Measurements from ENCODE around the gene PTPN18.

PTPN18 gene

GRCh38 chr2:130347220-130347925 lies 8.5 kb upstream of the PTPN18 start:
- Histone ChIP-seq H2AFZ (no peak overlapping the region), H3K27me3 (ENCODE audit: control insufficient read depth, insufficient read depth, low read length) (no peaks in the 10 kb centered on the region), H3K27ac (no peak overlapping the region), H3K36me3 (ENCODE audit: control insufficient read depth, insufficient read depth, low read length) (no peaks in the 10 kb centered on the region), H3K9ac (no peak overlapping the region), H3K4me1 (peaks cover 6% of the 10 kb centered on the region), H3K9me3 (ENCODE audit: control insufficient read depth, low read length) (no peaks in the 10 kb centered on the region), H3K4me2 (ENCODE audit: low read length) (no peak overlapping the region), H3K79me2 (peaks cover 8% of the 10 kb centered on the region), H3K4me3 (ENCODE audit: low read depth, low read length) (no peak overlapping the region)
- no peak for TF ChIP-seq CTCF (IDR thresholded peaks at IDR 0.05)

DNA sequence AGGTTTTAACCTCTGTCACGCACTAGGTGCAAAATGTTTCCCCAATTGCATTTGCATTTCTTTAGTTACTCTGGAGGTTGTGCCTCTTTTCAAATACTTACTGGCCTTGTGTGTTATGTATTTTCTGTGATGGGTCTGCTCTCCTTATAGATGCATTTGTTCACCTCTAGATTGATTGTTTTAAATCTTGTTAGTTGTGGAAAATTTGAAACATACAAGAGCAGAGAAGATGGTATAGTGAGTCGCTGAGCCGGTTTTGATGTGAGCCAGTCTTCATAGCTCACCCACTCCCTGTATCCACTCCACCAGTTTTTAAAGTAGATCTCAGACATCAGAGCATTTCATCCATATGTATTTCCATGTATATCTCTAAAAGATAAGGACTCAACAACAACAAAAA lies 6.7 kb upstream of the PTPN18 start:
- no peak for TF ChIP-seq CTCF (IDR thresholded peaks at IDR 0.05)
- Histone ChIP-seq H3K79me2 (peaks cover 2% of the 10 kb centered on the region), H3K9me3 (ENCODE audit: control insufficient read depth, low read length) (no peaks in the 10 kb centered on the region), H3K4me1 (no peaks in the 10 kb centered on the region), H3K36me3 (ENCODE audit: control insufficient read depth, insufficient read depth, low read length) (no peaks in the 10 kb centered on the region), H3K9ac (no peak overlapping the region), H3K4me2 (ENCODE audit: low read length) (no peak overlapping the region), H3K27ac (no peak overlapping the region), H3K4me3 (ENCODE audit: low read depth, low read length) (no peak overlapping the region), H2AFZ (no peak overlapping the region), H3K27me3 (ENCODE audit: control insufficient read depth, insufficient read depth, low read length) (no peaks in the 10 kb centered on the region)

DNA sequence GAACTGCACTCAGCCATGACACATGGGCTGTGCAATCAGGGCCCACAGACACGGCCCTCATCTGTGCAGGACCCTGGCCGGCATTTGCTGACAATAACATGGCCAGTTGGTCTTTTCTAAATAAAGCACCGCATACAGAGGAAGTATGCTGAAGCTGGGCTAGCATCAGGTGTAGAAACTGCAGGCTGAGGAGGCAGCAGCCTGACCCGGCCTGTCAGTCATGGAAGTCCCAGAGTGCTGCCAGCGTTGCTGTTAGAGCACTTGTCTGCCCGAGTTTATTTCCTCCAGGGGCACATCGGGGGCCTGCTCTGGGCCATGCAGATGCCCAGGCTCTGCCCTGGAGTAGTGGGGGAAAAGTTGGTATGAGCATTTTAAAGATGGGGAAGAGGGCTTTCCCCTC lies 4.1 kb upstream of the PTPN18 start:
- no peaks in the 10 kb centered on the region for H3K79me2 ChIP-seq
- H3K4me2 ChIP-seq (ENCODE audit: low read length) = no peak overlapping the region
- peaks cover 12% of the 10 kb centered on the region for H3K4me1 ChIP-seq
- H3K9ac ChIP-seq = no peak overlapping the region
- H3K27me3 ChIP-seq (ENCODE audit: control insufficient read depth, insufficient read depth, low read length) = no peaks in the 10 kb centered on the region
- H3K27ac ChIP-seq = no peak overlapping the region
- H3K9me3 ChIP-seq (ENCODE audit: control insufficient read depth, low read length) = no peaks in the 10 kb centered on the region
- no peak overlapping the region for H3K4me3 ChIP-seq (ENCODE audit: low read depth, low read length)
- no peak overlapping the region for H2AFZ ChIP-seq
- TF ChIP-seq CTCF (IDR thresholded peaks at IDR 0.05) = no peak
- no peaks in the 10 kb centered on the region for H3K36me3 ChIP-seq (ENCODE audit: control insufficient read depth, insufficient read depth, low read length)

DNA sequence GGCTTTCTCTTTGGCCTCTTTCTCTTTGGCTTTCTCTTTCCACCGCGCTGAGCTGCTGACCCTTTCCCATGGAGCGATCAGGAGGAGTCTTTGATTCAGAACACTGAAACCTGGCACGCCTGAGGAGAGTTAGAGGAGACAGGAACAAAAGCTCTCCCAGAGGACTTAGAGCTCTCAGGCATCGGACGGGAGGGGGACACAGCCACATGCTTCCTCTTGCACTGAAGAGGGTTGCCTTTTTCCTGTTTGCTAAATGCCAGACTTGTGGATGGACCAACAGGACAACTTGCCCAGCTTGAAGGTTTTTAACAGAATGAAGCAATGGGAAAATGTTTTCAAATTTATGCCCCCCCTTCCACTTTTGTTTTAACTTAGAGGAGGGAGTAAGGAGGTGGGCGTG lies 3.6 kb upstream of the PTPN18 start:
- H3K27me3 ChIP-seq (ENCODE audit: control insufficient read depth, insufficient read depth, low read length) = no peaks in the 10 kb centered on the region
- H3K27ac ChIP-seq = no peak overlapping the region
- no peak for TF ChIP-seq CTCF (IDR thresholded peaks at IDR 0.05)
- H3K4me3 ChIP-seq (ENCODE audit: low read depth, low read length) = no peak overlapping the region
- peaks cover 12% of the 10 kb centered on the region for H3K4me1 ChIP-seq
- no peak overlapping the region for H2AFZ ChIP-seq
- H3K79me2 ChIP-seq = no peaks in the 10 kb centered on the region
- no peak overlapping the region for H3K4me2 ChIP-seq (ENCODE audit: low read length)
- no peak overlapping the region for H3K9ac ChIP-seq
- H3K36me3 ChIP-seq (ENCODE audit: control insufficient read depth, insufficient read depth, low read length) = no peaks in the 10 kb centered on the region
- H3K9me3 ChIP-seq (ENCODE audit: control insufficient read depth, low read length) = no peaks in the 10 kb centered on the region
